Testis (tissue), 2 donors: Measurements from ENCODE around the gene LHFPL3.

Experiments used
- POLR2A ChIP-seq: fragments of 450-650 bp; IDR thresholded peaks from one replicate; pipeline ENCODE4 v1.6.1; 2017; ENCODE audit warnings: antibody characterized with exemption, mild to moderate bottlenecking, moderate library complexity
- TF ChIP-seq, protein P1 (sequence below), 3 experiments: fragments of 450-650 bp in 2 of 3; fragments of 200-600 bp in 1 of 3; sonication (generic) in 1 of 3; IDR thresholded peaks; one replicate each; pipeline ENCODE4 v1.5.1; 2016 to 2019; ENCODE audit warnings: antibody characterized with exemption in 3 of 3, mild to moderate bottlenecking in 2 of 3, moderate library complexity in 1 of 3

DNA sequence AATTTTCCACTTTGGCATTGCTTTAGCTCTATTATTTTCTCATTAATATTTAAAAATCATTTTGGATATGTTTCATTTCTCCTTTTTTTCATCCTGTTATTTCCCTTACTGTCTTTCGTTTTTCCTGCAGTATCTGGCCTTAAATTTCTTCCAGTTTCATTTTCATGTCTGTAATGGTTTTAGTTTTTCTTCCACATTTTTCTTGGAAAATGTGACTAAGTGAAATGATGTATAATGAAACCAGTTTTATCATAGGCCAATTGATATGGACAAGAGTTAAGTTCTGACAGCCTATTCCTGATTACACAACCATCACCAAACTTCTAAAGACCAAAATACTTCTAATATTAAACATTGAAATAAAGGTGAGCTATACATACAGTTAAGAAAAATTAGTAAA is 158.5 kb downstream of the LHFPL3 start:
- TF ChIP-seq, protein P1, sequence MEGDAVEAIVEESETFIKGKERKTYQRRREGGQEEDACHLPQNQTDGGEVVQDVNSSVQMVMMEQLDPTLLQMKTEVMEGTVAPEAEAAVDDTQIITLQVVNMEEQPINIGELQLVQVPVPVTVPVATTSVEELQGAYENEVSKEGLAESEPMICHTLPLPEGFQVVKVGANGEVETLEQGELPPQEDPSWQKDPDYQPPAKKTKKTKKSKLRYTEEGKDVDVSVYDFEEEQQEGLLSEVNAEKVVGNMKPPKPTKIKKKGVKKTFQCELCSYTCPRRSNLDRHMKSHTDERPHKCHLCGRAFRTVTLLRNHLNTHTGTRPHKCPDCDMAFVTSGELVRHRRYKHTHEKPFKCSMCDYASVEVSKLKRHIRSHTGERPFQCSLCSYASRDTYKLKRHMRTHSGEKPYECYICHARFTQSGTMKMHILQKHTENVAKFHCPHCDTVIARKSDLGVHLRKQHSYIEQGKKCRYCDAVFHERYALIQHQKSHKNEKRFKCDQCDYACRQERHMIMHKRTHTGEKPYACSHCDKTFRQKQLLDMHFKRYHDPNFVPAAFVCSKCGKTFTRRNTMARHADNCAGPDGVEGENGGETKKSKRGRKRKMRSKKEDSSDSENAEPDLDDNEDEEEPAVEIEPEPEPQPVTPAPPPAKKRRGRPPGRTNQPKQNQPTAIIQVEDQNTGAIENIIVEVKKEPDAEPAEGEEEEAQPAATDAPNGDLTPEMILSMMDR (IDR thresholded peaks at IDR 0.05), result no peak
- TF ChIP-seq POLR2A, result no peak
